NB4 (cell line): ENCODE results near the gene PEX5.
"Not testable (repeated sequence)": the region's sequence is repeated elsewhere in the genome, so short reads cannot be mapped to it uniquely, and the experiment has no call there.

Experiments used
- DNase-seq: peaks from one replicate; pipeline ENCODE4 v3.0.0; 2010; ENCODE audit warnings: low read depth
- H3K4me3 ChIP-seq: one replicate; pipeline ENCODE4 v1.5.1; 2011; ENCODE audit warnings: mild to moderate bottlenecking, low read depth, low read length, moderate library complexity
- CTCF ChIP-seq: IDR thresholded peaks from one replicate; pipeline ENCODE4 v1.5.1; 2012; ENCODE audit warnings: low read depth, low read length
- MAX ChIP-seq: IDR thresholded peaks from 2 replicates; pipeline ENCODE4 v1.6.1; 2011; ENCODE audit warnings: low read depth, low read length
- MYC ChIP-seq: IDR thresholded peaks from 2 replicates; pipeline ENCODE4 v1.6.1; 2011; ENCODE audit warnings: low read depth, low read length
- POLR2A ChIP-seq: IDR thresholded peaks from 2 replicates; pipeline ENCODE4 v1.6.1; 2011; ENCODE audit warnings: mild to moderate bottlenecking; ENCODE audit not compliant: insufficient read length; ENCODE audit errors: extremely low read depth

The PEX5 gene

GRCh38 chr12:7180685-7181084 is 8.8 kb upstream of the PEX5 start:
- H3K4me3 ChIP-seq: no peak overlapping the region
- DNase-seq: no peak
- no peak for TF ChIP-seq CTCF
- TF ChIP-seq MYC: no peak
- no peak for TF ChIP-seq MAX
- TF ChIP-seq POLR2A: no peak

- not testable (repeated sequence) for H3K4me3 ChIP-seq
- peak; percentile 20 for DNase-seq
These were observed 3.4 kb upstream of the PEX5 start for GRCh38 chr12:7186058-7186457.

- TF ChIP-seq CTCF (peak; percentile 75), POLR2A (no peak), MYC (peak; percentile 24; the same call in 1 of the 2 replicates), MAX (0 out of 2 replicates have a peak, but pooled peaks have one; percentile 16)
- peak; percentile 78 for DNase-seq
These were observed 706 bp upstream of the PEX5 start for GRCh38 chr12:7188562-7189397.

GRCh38 chr12:7190268-7191055 is 976 bp downstream of the PEX5 start:
- DNase-seq: peak; percentile 9
- TF ChIP-seq POLR2A (no peak), MYC (no peak), CTCF (no peak), MAX (no peak)

More at GRCh38 chr12:7188562-7189397, 706 bp upstream of the PEX5 start:
- H3K4me3 ChIP-seq: peak overlapping the region; percentile 68

GRCh38 chr12:7193674-7194073 is 4.2 kb downstream of the PEX5 start:
- no peak for DNase-seq
- no peak for TF ChIP-seq CTCF
- TF ChIP-seq MYC: no peak
- no peak for TF ChIP-seq POLR2A
- no peak for TF ChIP-seq MAX
- no peak overlapping the region for H3K4me3 ChIP-seq

More at GRCh38 chr12:7190268-7191055, 976 bp downstream of the PEX5 start:
- peak overlapping the region; percentile 71 for H3K4me3 ChIP-seq

- no peak for DNase-seq
- no peak overlapping the region for H3K4me3 ChIP-seq
- TF ChIP-seq CTCF (no peak), POLR2A (no peak), MAX (no peak), MYC (no peak)
These were observed 8.4 kb downstream of the PEX5 start for GRCh38 chr12:7197841-7198240.
